Activated CD4-positive, alpha-beta T cell treated with anti-CD3 and anti-CD28 coated beads for 36 hours (primary cell): Measurements from ENCODE around the gene P2RX2. TPM values are rescaled to one million over a fixed set of nuclear protein-coding genes. Genes with fewer than 3 reads are reported as not detected.
A peak's percentile ranks its signal among the peaks of the same experiment; 100 is the strongest.

ENCODE experiments used
- ATAC-seq: fragments of 200-7000 bp; cut with Tn5 transposase; one replicate; pipeline ENCODE4 v1.10.0; 2021; ENCODE audit warnings: mild to moderate bottlenecking, moderate library complexity
- CTCF ChIA-PET: fragments of 350-600 bp; sonication (Branson Sonifier 250); formaldehyde crosslinking; loops from one replicate; lab custom pipeline; 2021; ENCODE audit warnings: antibody characterized with exemption; lab: Charles Lee
- POLR2A ChIA-PET: fragments of 350-600 bp; sonication (Branson Sonifier 250); formaldehyde crosslinking; loops from one replicate; lab custom pipeline; 2021; ENCODE audit warnings: antibody characterized with exemption, inconsistent platforms; lab: Charles Lee
- DNase-seq: peaks from one replicate; pipeline ENCODE4 v3.0.0-alpha.2; 2020
- H3K27ac Mint-ChIP-seq: one replicate; pipeline ENCODE4 v1.8.0; 2021; ENCODE audit warnings: mixed read lengths
- H3K27me3 Mint-ChIP-seq: one replicate; pipeline ENCODE4 v1.8.0; 2021; ENCODE audit warnings: mixed read lengths
- H3K36me3 Mint-ChIP-seq: one replicate; pipeline ENCODE4 v1.8.0; 2021; ENCODE audit warnings: low read depth, mixed read lengths
- H3K4me1 Mint-ChIP-seq: one replicate; pipeline ENCODE4 v1.8.0; 2021; ENCODE audit warnings: mixed read lengths
- H3K4me3 Mint-ChIP-seq: one replicate; pipeline ENCODE4 v1.8.0; 2021; ENCODE audit warnings: mild to moderate bottlenecking, moderate library complexity, mixed read lengths
- H3K9me3 Mint-ChIP-seq: one replicate; pipeline ENCODE4 v1.8.0; 2021; ENCODE audit warnings: low read depth, mixed read lengths
- intact Hi-C, 2 experiments: fragments of 100-400 bp; cut with DNase I in 1 of 2; cut with micrococcal nuclease in 1 of 2; formaldehyde crosslinking; loops; one replicate each; pipeline versions ENCODE4 v1.14.2 to v1.15.1; 2022 to 2024; cut with DNase I, micrococcal nuclease
- total RNA-seq, 2 experiments: library from RNA; stranded (reverse); gene quantifications; one replicate each; pipeline ENCODE4 v1.2.3, GENCODE V29; 2021

The P2RX2 gene
- total RNA-seq, 2 experiments from 2014 or later: not detected

- intact Hi-C loops: no loop called here
- ChIA-PET POLR2A (no interaction called here), CTCF (interaction anchor here (1.0 kb wide), 1 partner anchor 8 kb away, joined by 6 read pairs; no protein-coding TSS in a partner anchor)
- peaks cover 11% of the 10 kb centered on the region for H3K4me1 Mint-ChIP-seq
- peak; percentile 42 for ATAC-seq
- H3K36me3 Mint-ChIP-seq: peaks cover 7% of the 10 kb centered on the region
- H3K27me3 Mint-ChIP-seq: peaks cover 7% of the 10 kb centered on the region
- peaks cover 3% of the 10 kb centered on the region for H3K9me3 Mint-ChIP-seq
- DNase-seq: peak; percentile 38
- H3K4me3 Mint-ChIP-seq: no peak overlapping the region
- H3K27ac Mint-ChIP-seq: peak overlapping the region; percentile 3
These were observed 4.0 kb downstream of the P2RX2 start for GRCh38 chr12:132622437-132623071.

- ChIA-PET POLR2A (no interaction called here), CTCF (interaction anchor here (1.0 kb wide), 1 partner anchor 9 kb away, joined by 6 read pairs; no protein-coding TSS in a partner anchor)
- DNase-seq: no peak
- peaks cover 7% of the 10 kb centered on the region for H3K36me3 Mint-ChIP-seq
- no peaks in the 10 kb centered on the region for H3K27me3 Mint-ChIP-seq
- ATAC-seq: no peak
- no peaks in the 10 kb centered on the region for H3K9me3 Mint-ChIP-seq
- H3K27ac Mint-ChIP-seq: no peak overlapping the region
- intact Hi-C loops: no loop called here
- H3K4me3 Mint-ChIP-seq: no peak overlapping the region
- peaks cover 4% of the 10 kb centered on the region for H3K4me1 Mint-ChIP-seq
These were observed 4.7 kb downstream of the P2RX2 start for GRCh38 chr12:132623072-132623869.

GRCh38 chr12:132624186-132624855 is 5.7 kb downstream of the P2RX2 start:
- CTCF ChIA-PET: interaction anchor here (0.9 to 1.9 kb wide), 2 partner anchors 10 kb away, joined by 3 to 7 read pairs; no protein-coding TSS in a partner anchor
- Mint-ChIP-seq H3K4me3 (no peak overlapping the region), H3K27ac (no peak overlapping the region), H3K27me3 (no peaks in the 10 kb centered on the region), H3K9me3 (no peaks in the 10 kb centered on the region), H3K36me3 (peaks cover 13% of the 10 kb centered on the region), H3K4me1 (peaks cover 4% of the 10 kb centered on the region)
- intact Hi-C loops: no loop called here
- no peak for ATAC-seq
- DNase-seq: no peak
- POLR2A ChIA-PET: no interaction called here

- no peak overlapping the region for H3K4me3 Mint-ChIP-seq
- DNase-seq (no peak), ATAC-seq (no peak)
- H3K27me3 Mint-ChIP-seq: no peaks in the 10 kb centered on the region
- H3K4me1 Mint-ChIP-seq: peaks cover 4% of the 10 kb centered on the region
- H3K9me3 Mint-ChIP-seq: no peaks in the 10 kb centered on the region
- peaks cover 21% of the 10 kb centered on the region for H3K36me3 Mint-ChIP-seq
- CTCF ChIA-PET: interaction anchor here (1.9 kb wide), 1 partner anchor 10 kb away, joined by 7 read pairs; no protein-coding TSS in a partner anchor
- intact Hi-C loops: no loop called here
- H3K27ac Mint-ChIP-seq: no peak overlapping the region
- POLR2A ChIA-PET: interaction anchor here (0.7 kb wide), 1 partner anchor 310 kb away, joined by 3 read pairs; no protein-coding TSS in a partner anchor
These were observed 6.5 kb downstream of the P2RX2 start for GRCh38 chr12:132624910-132625630.

GRCh38 chr12:132625731-132626430 is 7.3 kb downstream of the P2RX2 start:
- CTCF ChIA-PET: interaction anchor here (1.9 kb wide), 1 partner anchor 11 kb away, joined by 7 read pairs; no protein-coding TSS in a partner anchor
- intact Hi-C loops: no loop called here
- H3K4me3 Mint-ChIP-seq: no peak overlapping the region
- no peak for DNase-seq
- peaks cover 4% of the 10 kb centered on the region for H3K4me1 Mint-ChIP-seq
- peaks cover 26% of the 10 kb centered on the region for H3K36me3 Mint-ChIP-seq
- no peak overlapping the region for H3K27ac Mint-ChIP-seq
- ATAC-seq: no peak
- no peaks in the 10 kb centered on the region for H3K9me3 Mint-ChIP-seq
- POLR2A ChIA-PET: no interaction called here
- no peaks in the 10 kb centered on the region for H3K27me3 Mint-ChIP-seq

GRCh38 chr12:132629330-132629729 is 10.8 kb downstream of the P2RX2 start:
- ChIA-PET CTCF (interaction anchor here (1.2 kb wide), 1 partner anchor 15 kb away, joined by 3 read pairs; no protein-coding TSS in a partner anchor), POLR2A (no interaction called here)
- Mint-ChIP-seq H3K4me1 (no peaks in the 10 kb centered on the region), H3K9me3 (no peaks in the 10 kb centered on the region), H3K27ac (no peak overlapping the region), H3K36me3 (peaks cover 51% of the 10 kb centered on the region), H3K4me3 (no peak overlapping the region), H3K27me3 (no peaks in the 10 kb centered on the region)
- DNase-seq (no peak), ATAC-seq (no peak)
- intact Hi-C loops: no loop called here

- no peak overlapping the region for H3K4me3 Mint-ChIP-seq
- CTCF ChIA-PET: interaction anchor here (0.9 kb wide), 1 partner anchor 15 kb away, joined by 4 read pairs; no protein-coding TSS in a partner anchor
These were observed 12.1 kb downstream of the P2RX2 start for GRCh38 chr12:132630672-132631071.

GRCh38 chr12:132631666-132632065 is 13.1 kb downstream of the P2RX2 start:
- no peak overlapping the region for H3K27ac Mint-ChIP-seq
- ChIA-PET CTCF (no interaction called here), POLR2A (no interaction called here)
- no peaks in the 10 kb centered on the region for H3K9me3 Mint-ChIP-seq
- ATAC-seq: no peak
- DNase-seq: no peak
- intact Hi-C loops: no loop called here
- peaks cover 68% of the 10 kb centered on the region for H3K36me3 Mint-ChIP-seq
- no peaks in the 10 kb centered on the region for H3K27me3 Mint-ChIP-seq
- H3K4me1 Mint-ChIP-seq: no peaks in the 10 kb centered on the region
- H3K4me3 Mint-ChIP-seq: no peak overlapping the region

More at GRCh38 chr12:132630672-132631071, 12.1 kb downstream of the P2RX2 start:
- ATAC-seq: no peak
- DNase-seq: no peak
- H3K9me3 Mint-ChIP-seq: no peaks in the 10 kb centered on the region
- intact Hi-C loops: no loop called here
- H3K36me3 Mint-ChIP-seq: peaks cover 60% of the 10 kb centered on the region
- H3K4me1 Mint-ChIP-seq: no peaks in the 10 kb centered on the region
- no peak overlapping the region for H3K27ac Mint-ChIP-seq
- POLR2A ChIA-PET: no interaction called here
- H3K27me3 Mint-ChIP-seq: no peaks in the 10 kb centered on the region

- peaks cover 74% of the 10 kb centered on the region for H3K36me3 Mint-ChIP-seq
- POLR2A ChIA-PET: no interaction called here
- H3K27ac Mint-ChIP-seq: no peak overlapping the region
- H3K4me3 Mint-ChIP-seq: no peak overlapping the region
- ATAC-seq (no peak), DNase-seq (no peak)
- CTCF ChIA-PET: no interaction called here
- H3K9me3 Mint-ChIP-seq: no peaks in the 10 kb centered on the region
- no peaks in the 10 kb centered on the region for H3K27me3 Mint-ChIP-seq
- intact Hi-C loops: no loop called here
- no peaks in the 10 kb centered on the region for H3K4me1 Mint-ChIP-seq
These were observed 14.1 kb downstream of the P2RX2 start for GRCh38 chr12:132632521-132633228.

GRCh38 chr12:132633398-132633797 is 14.8 kb downstream of the P2RX2 start:
- Mint-ChIP-seq H3K9me3 (no peaks in the 10 kb centered on the region), H3K4me1 (no peaks in the 10 kb centered on the region), H3K36me3 (peaks cover 76% of the 10 kb centered on the region), H3K27ac (no peak overlapping the region), H3K4me3 (no peak overlapping the region), H3K27me3 (no peaks in the 10 kb centered on the region)
- intact Hi-C loops: no loop called here
- CTCF ChIA-PET: no interaction called here
- POLR2A ChIA-PET: no interaction called here
- DNase-seq (no peak), ATAC-seq (no peak)
